HG02884 (cell line): Measurements from ENCODE around the gene VTI1A.

Experiments used
- ATAC-seq: cut with Tn5 transposase; IDR thresholded peaks from one replicate; pipeline ENCODE4 v1.9.1; 2021; ENCODE audit warnings: mild to moderate bottlenecking, moderate library complexity; ENCODE audit not compliant: unreplicated experiment

VTI1A gene

GRCh38 chr10:112502536-112502935 lies 55.5 kb downstream of the VTI1A start:
- ATAC-seq, result no peak

DNA sequence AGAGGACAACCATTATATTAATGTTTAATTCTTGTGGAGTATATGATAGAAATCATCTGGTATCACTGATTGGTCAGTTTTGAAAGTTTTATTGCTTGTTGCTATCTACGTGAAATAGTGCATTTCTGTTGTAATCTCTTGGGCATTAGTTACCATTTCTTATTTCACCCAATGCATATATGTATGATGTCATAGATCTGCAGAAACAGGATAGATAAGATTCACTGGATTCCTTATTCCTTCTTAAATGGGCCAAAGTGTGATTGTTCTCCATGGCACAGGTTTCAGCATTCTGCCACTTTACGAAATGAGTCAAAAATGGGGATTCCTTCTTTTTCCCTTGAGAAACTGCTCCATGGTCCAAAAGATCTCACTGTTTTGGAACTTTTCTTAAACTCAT lies 56.6 kb downstream of the VTI1A start:
- no peak for ATAC-seq

DNA sequence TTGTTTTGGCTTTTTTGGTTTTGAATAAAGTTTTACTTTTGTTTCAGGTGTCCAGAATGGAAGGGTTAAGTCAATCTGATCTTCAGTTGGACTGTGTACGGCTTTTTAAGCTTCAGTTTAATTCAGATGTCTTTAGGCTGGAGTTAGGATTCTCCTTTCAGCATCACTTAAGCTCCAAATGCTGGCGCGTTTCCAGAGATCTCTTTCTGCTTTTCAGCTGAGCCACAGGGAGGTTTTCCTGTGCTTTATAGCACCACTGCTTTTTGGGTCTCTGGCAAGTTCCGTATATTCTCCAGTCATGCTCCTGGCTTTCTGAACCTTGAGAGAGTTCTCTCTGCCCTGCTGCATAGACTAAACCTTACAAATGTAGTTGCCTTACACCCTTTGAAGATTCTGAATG lies 60.0 kb downstream of the VTI1A start:
- no peak for ATAC-seq

- no peak for ATAC-seq
These were observed 61.0 kb downstream of the VTI1A start for GRCh38 chr10:112507988-112508387.

GRCh38 chr10:112509558-112510291 lies 62.7 kb downstream of the VTI1A start:
- ATAC-seq, result no peak

DNA sequence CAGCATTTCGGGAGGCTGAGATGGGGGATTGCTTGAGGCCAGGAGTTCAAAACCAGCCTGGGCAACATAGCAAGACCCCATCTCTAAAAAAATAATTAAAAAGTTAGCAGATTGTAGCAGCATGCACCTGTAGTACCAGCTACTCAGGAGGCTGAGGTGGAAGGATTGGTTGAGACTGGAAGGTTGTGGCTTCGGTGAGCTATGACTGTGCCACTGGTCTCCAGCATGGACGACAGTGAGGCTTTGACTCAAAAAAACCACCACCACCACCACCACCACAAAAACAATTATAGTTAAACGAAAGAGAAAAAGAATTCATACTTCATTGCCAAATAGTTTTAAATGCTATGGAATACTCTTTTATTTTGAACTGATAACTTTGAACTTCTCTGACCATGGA lies 63.4 kb downstream of the VTI1A start:
- no peak for ATAC-seq

DNA sequence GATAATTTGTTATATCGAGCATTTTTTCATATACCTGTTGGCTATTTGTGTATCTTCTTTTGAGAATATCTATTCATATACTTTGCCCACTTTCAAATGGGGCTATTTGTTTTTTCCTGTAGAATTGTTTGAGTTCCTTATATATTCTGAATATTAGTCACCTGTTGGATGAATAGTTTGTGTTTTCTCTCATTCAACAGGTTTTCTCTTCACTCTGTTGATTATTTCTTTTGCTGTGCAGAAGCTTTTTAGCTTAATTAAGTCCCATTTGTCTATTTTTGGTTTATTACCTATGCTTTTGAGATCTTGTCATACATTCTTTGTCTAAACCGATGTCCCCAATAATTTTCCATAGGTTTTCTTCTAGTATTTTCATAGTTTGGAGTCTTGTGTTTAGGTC lies 65.3 kb downstream of the VTI1A start:
- ATAC-seq, result no peak

GRCh38 chr10:112515126-112515525 lies 68.1 kb downstream of the VTI1A start:
- ATAC-seq, result no peak

DNA sequence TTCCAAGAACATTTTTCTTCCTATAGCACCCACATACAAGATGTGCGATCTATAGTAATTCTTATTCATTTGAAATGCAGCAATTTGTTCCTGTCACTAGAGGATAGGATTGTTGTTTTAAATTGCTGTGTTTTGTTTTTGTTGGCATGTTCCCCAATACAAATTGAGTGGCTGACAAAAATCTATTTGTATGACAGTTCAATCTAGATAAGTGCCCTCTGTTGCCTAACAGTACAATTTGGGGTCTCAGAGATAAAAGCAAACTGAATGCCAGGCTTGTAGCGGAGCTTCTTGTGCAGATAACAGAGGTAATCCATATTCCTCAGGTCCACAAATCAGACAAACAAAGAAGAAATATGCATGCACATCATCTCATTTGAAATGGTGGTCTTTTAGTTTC lies 68.8 kb downstream of the VTI1A start:
- no peak for ATAC-seq

- no peak for ATAC-seq
These were observed 70.4 kb downstream of the VTI1A start for GRCh38 chr10:112517451-112517862.

- ATAC-seq, result peak; percentile 94
These were observed 72.2 kb downstream of the VTI1A start for GRCh38 chr10:112519133-112519761.

DNA sequence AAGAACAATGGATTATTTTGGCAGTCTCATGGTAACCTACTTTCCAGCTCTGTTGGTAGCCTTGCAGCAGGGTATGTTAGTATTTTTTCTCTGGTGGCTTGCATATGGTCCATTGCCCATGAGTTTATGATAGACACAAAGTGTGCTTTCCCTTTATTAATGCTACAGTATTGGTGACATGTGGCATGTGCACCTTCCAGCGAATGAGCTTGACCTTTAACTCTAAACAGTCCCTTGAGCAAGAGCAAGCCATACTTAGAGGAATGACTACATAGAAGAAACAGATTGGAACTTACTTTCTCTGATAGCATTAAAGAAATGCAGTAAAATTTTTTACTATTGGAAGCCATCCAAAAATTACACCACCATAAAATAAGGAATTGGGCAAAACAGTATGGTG lies 73.9 kb downstream of the VTI1A start:
- ATAC-seq, result no peak

DNA sequence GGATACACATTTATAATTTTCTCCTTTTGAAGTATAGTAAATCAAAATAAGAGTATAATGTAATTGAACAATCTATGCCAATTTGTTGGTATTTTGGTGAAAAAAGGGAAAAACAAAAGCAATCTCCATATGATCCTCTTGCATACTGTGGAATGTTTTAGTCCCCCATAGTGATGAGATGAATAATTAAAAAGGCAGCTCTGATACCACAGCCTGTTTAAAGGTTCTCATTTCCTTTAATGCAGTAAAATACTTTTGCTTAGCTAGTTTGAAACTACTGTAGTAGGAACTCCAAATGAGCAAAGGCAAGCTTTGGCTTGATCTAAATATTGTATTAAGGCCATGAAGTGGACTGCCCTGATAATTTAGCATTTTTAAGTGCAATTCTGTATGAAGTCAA lies 77.6 kb downstream of the VTI1A start:
- ATAC-seq, result no peak

GRCh38 chr10:112525200-112525599 lies 78.2 kb downstream of the VTI1A start:
- no peak for ATAC-seq

DNA sequence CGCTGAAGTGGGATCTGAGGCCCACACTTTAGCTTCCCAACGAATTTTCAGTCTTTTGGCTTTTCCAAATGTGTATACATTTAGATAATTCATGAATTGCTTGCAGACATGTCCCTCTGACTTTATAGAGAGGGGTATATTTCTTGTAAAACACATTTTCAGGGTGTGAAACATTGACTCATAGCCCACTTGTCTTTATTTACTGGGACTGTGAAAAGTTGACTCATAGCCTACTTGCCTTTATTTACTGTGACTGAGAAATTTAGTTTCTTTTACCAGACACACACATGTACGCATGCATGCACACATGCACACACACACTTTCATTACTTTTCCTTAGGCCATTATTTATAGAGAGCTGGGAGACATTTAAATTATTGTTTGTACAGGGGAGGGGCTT lies 79.1 kb downstream of the VTI1A start:
- peak; percentile 90 for ATAC-seq

GRCh38 chr10:112526906-112527305 lies 79.9 kb downstream of the VTI1A start:
- no peak for ATAC-seq

DNA sequence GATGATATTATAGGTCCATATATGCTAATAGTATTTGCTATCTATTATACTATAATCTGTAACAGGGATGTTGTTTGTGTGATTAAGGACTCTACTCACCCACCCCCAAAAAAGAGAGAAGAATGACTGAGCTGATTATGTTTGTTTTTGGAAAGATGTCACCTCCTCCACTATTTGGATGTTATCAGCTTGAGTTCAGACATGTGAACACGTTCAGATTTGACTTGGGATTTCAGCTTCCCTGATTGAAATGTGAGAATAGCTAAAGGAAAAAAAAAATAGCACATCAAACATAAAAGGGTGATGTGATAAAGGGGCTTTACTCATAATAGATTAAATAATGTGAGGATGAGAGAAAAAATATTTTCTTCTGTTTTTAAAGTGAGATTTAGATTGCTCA lies 81.2 kb downstream of the VTI1A start:
- no peak for ATAC-seq

DNA sequence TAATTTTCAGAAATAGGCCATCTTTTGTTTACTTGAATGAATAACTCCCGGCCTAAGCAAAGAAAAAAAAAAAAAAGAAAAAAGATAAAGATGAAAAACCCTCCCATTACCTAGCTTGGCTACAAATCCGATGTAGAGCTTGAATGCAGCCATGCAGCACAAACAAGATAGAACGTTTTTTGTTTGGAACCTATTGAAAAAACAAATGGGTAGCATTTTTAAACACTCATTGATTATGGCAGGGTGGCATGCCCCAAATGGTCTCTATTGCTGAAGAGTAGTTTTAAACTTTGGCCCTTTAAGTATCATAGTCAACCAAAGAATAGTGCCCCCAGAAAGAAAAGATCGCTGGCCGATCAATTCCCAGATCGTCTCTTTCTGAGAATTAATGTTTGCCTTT lies 84.4 kb downstream of the VTI1A start:
- no peak for ATAC-seq

DNA sequence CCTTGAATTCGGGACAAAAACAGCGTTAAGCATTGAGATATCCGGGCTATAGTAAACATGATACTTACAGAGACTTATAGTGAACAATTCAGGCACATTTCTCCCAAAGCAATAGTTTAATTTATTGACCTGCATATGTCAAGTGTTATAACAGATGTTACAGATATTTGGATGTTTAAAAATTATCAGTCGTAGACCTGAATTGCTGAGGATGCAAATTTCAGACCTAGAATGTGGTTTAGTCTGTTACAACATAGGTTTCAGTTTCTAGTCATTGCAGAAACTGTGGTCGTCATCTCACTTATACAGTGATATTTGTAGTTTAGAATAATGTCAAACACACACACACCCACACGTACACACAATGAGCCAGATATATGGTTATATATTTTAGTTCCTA lies 85.2 kb downstream of the VTI1A start:
- peak; percentile 99 for ATAC-seq

GRCh38 chr10:112532956-112533355 lies 85.9 kb downstream of the VTI1A start:
- no peak for ATAC-seq

DNA sequence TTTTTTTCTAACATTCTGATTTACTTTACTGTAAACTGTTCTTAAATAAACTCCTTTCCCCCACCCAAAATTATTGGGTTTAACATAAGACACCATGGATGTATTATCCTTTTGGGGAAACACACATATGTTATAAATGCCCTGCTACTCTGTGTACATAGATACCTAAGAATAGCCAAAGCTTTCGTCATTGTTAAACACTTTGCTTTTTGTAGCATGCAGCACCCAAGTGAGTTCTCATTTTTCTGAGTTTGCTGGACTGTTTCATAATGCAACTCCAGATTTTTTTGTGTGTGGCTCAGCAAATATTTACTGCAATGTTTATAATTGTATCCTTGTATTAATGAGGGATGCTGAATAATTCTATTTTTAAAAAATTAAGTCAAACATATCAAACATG lies 86.9 kb downstream of the VTI1A start:
- ATAC-seq, result no peak

DNA sequence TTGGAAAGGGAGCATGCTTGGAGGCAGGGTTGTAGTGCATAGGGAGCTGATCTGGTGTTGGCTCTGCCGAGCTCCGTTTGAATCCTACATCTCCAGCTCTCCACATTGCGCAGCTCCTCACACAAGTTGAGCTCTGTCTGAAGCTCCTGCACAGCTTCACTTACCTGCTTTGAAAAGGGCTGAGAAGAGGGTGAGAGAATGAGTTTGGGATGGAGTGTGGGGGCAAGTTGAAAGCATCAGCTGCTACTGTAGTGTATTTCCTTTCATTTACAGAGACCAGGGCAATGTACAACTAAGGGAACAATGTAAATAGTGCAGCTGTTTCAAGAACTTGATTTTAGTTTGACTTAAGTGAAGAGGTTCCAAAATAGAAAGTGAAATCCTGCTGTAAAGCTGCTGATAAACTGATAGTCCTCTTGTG lies 88.5 kb downstream of the VTI1A start:
- ATAC-seq, result peak; percentile 37

- no peak for ATAC-seq
These were observed 89.6 kb downstream of the VTI1A start for GRCh38 chr10:112536663-112537062.
